ENCODE data around the gene PRELP.
A peak's percentile ranks its signal among the peaks of the same experiment; 100 is the strongest.

The PRELP gene

GRCh38 chr1:203491664-203492063 is 16.1 kb downstream of the PRELP start:
- no peak overlapping the region for H3K4me3 Mint-ChIP-seq
- H3K27ac Mint-ChIP-seq: peak overlapping the region in 1 of 3 experiments; percentile 3
- peaks cover 17% of the 10 kb centered on the region for H3K4me1 Mint-ChIP-seq
- no peaks in the 10 kb centered on the region for H3K9me3 Mint-ChIP-seq
- peaks cover 10% of the 10 kb centered on the region for H3K27me3 Mint-ChIP-seq (ENCODE audit: low read depth)
- no peak for TF ChIP-seq CTCF (IDR thresholded peaks at IDR 0.05; ENCODE audit: unreplicated experiment in 3 of 3)
- no peaks in the 10 kb centered on the region for H3K36me3 Mint-ChIP-seq (ENCODE audit: low read depth)

- no peaks in the 10 kb centered on the region for H3K9me3 Mint-ChIP-seq
- H3K27me3 Mint-ChIP-seq (ENCODE audit: low read depth): peaks cover 10% of the 10 kb centered on the region
- no peak for TF ChIP-seq CTCF (IDR thresholded peaks at IDR 0.05; ENCODE audit: unreplicated experiment in 3 of 3)
Observed at GRCh38 chr1:203492082-203492747, 16.6 kb downstream of the PRELP start.

GRCh38 chr1:203492748-203493130 is 17.1 kb downstream of the PRELP start:
- Mint-ChIP-seq H3K4me3 (no peak overlapping the region), H3K36me3 (ENCODE audit: low read depth) (no peaks in the 10 kb centered on the region), H3K27me3 (ENCODE audit: low read depth) (peaks cover 10% of the 10 kb centered on the region), H3K27ac (no peak overlapping the region), H3K4me1 (peaks cover 12% of the 10 kb centered on the region), H3K9me3 (no peaks in the 10 kb centered on the region)
- no peak for TF ChIP-seq CTCF (IDR thresholded peaks at IDR 0.05; ENCODE audit: unreplicated experiment in 3 of 3)

More at GRCh38 chr1:203492082-203492747, 16.6 kb downstream of the PRELP start:
- Mint-ChIP-seq H3K27ac (peak overlapping the region in 1 of 3 experiments; percentile 3), H3K4me1 (peaks cover 13% of the 10 kb centered on the region), H3K36me3 (ENCODE audit: low read depth) (no peaks in the 10 kb centered on the region), H3K4me3 (no peak overlapping the region)

GRCh38 chr1:203493901-203494300 is 18.3 kb downstream of the PRELP start, which contains the start of gene OPTC:
OPTC (plus strand) TSS chr1:203494153; CDS start chr1:203496006, 1,853 bp downstream.
- H3K4me3 Mint-ChIP-seq: no peak within 1 kb of the TSS
- no peaks in the 10 kb centered on the region for H3K9me3 Mint-ChIP-seq
- no peak within 1 kb of the TSS for H3K27ac Mint-ChIP-seq
- H3K4me1 Mint-ChIP-seq: peaks cover 11% of the 10 kb centered on the region
- TF ChIP-seq CTCF (IDR thresholded peaks at IDR 0.05; ENCODE audit: unreplicated experiment in 3 of 3): no peak
- H3K36me3 Mint-ChIP-seq (ENCODE audit: low read depth): no peaks in the 10 kb centered on the region
- peaks cover 10% of the 10 kb centered on the region for H3K27me3 Mint-ChIP-seq (ENCODE audit: low read depth)

GRCh38 chr1:203495845-203496244 is 20.2 kb downstream of the PRELP start:
- Mint-ChIP-seq H3K36me3 (ENCODE audit: low read depth) (no peaks in the 10 kb centered on the region), H3K4me1 (peaks cover 5% of the 10 kb centered on the region), H3K27ac (no peak overlapping the region), H3K9me3 (no peaks in the 10 kb centered on the region), H3K4me3 (no peak overlapping the region), H3K27me3 (ENCODE audit: low read depth) (peaks cover 14% of the 10 kb centered on the region)
- TF ChIP-seq CTCF (IDR thresholded peaks at IDR 0.05; ENCODE audit: unreplicated experiment in 3 of 3): no peak

- Mint-ChIP-seq H3K4me1 (no peaks in the 10 kb centered on the region), H3K9me3 (no peaks in the 10 kb centered on the region), H3K27me3 (ENCODE audit: low read depth) (peaks cover 16% of the 10 kb centered on the region), H3K27ac (no peak overlapping the region), H3K4me3 (no peak overlapping the region), H3K36me3 (ENCODE audit: low read depth) (no peaks in the 10 kb centered on the region)
- TF ChIP-seq CTCF (IDR thresholded peaks at IDR 0.05; ENCODE audit: unreplicated experiment in 3 of 3): no peak
Observed at GRCh38 chr1:203497269-203497777, 21.7 kb downstream of the PRELP start.

Data from nephron (organoid).